ENCODE data around the gene ESR2. TPM values are rescaled to one million over a fixed set of nuclear protein-coding genes. Genes with fewer than 3 reads are reported as not detected.
A peak's percentile ranks its signal among the peaks of the same experiment; 100 is the strongest.
"Not testable (repeated sequence)": the region's sequence is repeated elsewhere in the genome, so short reads cannot be mapped to it uniquely, and the experiment has no call there.

The ESR2 gene
- total RNA-seq, 1 donor: not detected

GRCh38 chr14:64053694-64054669 is 240.2 kb downstream of the ESR2 start:
- Histone ChIP-seq H3K79me2 (ENCODE audit: insufficient read depth, low read length) (no peaks in the 10 kb centered on the region), H3K4me1 (ENCODE audit: insufficient read depth, low read length) (no peaks in the 10 kb centered on the region), H3K9me3 (ENCODE audit: low read depth, low read length) (no peaks in the 10 kb centered on the region), H4K20me1 (ENCODE audit: insufficient read depth, low read length) (no peaks in the 10 kb centered on the region), H3K36me3 (ENCODE audit: insufficient read depth, low read length) (no peaks in the 10 kb centered on the region), H3K27ac (ENCODE audit: low read depth, low read length) (no peak overlapping the region), H3K4me3 (ENCODE audit: insufficient read depth, low read length) (no peak overlapping the region), H2AFZ (ENCODE audit: low read length) (peak overlapping the region; percentile 40), H3K27me3 (ENCODE audit: insufficient read depth, low read length) (no peaks in the 10 kb centered on the region), H3K4me2 (ENCODE audit: insufficient read depth, low read length) (peak overlapping the region; percentile 38)
- DNase-seq (ENCODE audit: insufficient read length, low spot score, missing footprints): peak; percentile 71
- TF ChIP-seq CTCF (IDR thresholded peaks at IDR 0.05; ENCODE audit: extremely low read depth, low read depth, low read length): no peak

DNA sequence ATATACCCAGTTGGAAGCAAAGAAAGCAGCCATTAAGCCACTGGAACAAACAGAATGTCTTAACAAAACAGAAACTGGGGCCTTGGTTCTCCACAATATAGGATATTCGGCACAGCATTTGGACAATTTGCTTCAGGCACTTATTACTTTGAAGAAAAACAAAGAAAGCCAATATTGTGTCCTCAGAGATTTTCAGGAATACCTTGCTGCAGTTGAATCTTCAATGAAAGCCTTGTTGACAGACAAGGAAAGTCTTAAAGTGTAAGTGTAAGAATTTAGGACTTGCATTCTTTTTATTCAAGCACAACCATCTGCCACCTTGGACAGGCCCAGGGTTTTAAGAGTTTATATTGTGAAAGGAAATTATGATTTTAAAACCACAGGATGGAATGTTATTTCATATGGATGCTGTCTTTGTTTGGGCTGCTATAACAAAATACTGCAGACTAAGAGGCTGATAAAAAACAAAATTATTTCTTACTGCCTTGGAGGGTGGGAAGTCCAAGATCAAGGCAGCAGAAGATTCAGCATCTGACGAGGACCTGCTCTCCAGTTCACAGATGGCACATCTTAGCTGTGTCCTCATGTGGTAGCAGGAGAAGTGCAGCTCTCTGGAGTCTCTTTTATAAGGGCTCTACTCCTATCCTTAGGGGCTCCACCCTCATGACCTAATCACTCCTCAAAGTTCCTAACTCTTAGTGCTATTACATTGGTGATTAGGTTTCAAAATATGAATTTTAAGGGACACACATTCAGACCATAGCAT is 244.4 kb downstream of the ESR2 start:
- Histone ChIP-seq H3K9me3 (ENCODE audit: low read depth, low read length) (no peaks in the 10 kb centered on the region), H3K27ac (ENCODE audit: low read depth, low read length) (no peak overlapping the region), H3K4me3 (ENCODE audit: insufficient read depth, low read length) (no peak overlapping the region), H2AFZ (ENCODE audit: low read length) (no peak overlapping the region), H3K27me3 (ENCODE audit: insufficient read depth, low read length) (no peaks in the 10 kb centered on the region), H3K79me2 (ENCODE audit: insufficient read depth, low read length) (no peaks in the 10 kb centered on the region), H3K36me3 (ENCODE audit: insufficient read depth, low read length) (no peaks in the 10 kb centered on the region), H3K4me2 (ENCODE audit: insufficient read depth, low read length) (no peak overlapping the region), H4K20me1 (ENCODE audit: insufficient read depth, low read length) (no peaks in the 10 kb centered on the region), H3K4me1 (ENCODE audit: insufficient read depth, low read length) (no peaks in the 10 kb centered on the region)
- no peak for DNase-seq (ENCODE audit: insufficient read length, low spot score, missing footprints)
- TF ChIP-seq CTCF (IDR thresholded peaks at IDR 0.05; ENCODE audit: extremely low read depth, low read depth, low read length): no peak

GRCh38 chr14:64045091-64045490 is 249.1 kb downstream of the ESR2 start:
- no peaks in the 10 kb centered on the region for H3K27me3 ChIP-seq (ENCODE audit: insufficient read depth, low read length)

GRCh38 chr14:64043296-64043695 is 250.9 kb downstream of the ESR2 start:
- H2AFZ ChIP-seq (ENCODE audit: low read length); H3K4me1 ChIP-seq (ENCODE audit: insufficient read depth, low read length); H3K79me2 ChIP-seq (ENCODE audit: insufficient read depth, low read length); H3K27ac ChIP-seq (ENCODE audit: low read depth, low read length); H3K4me2 ChIP-seq (ENCODE audit: insufficient read depth, low read length); H3K36me3 ChIP-seq (ENCODE audit: insufficient read depth, low read length); H3K9me3 ChIP-seq (ENCODE audit: low read depth, low read length); H3K4me3 ChIP-seq (ENCODE audit: insufficient read depth, low read length); DNase-seq (ENCODE audit: insufficient read length, low spot score, missing footprints); H4K20me1 ChIP-seq (ENCODE audit: insufficient read depth, low read length); H3K27me3 ChIP-seq (ENCODE audit: insufficient read depth, low read length): not testable (repeated sequence)

More at GRCh38 chr14:64045091-64045490, 249.1 kb downstream of the ESR2 start:
- TF ChIP-seq CTCF (IDR thresholded peaks at IDR 0.05; ENCODE audit: extremely low read depth, low read depth, low read length): no peak
- H4K20me1 ChIP-seq (ENCODE audit: insufficient read depth, low read length): no peaks in the 10 kb centered on the region
- H3K4me1 ChIP-seq (ENCODE audit: insufficient read depth, low read length): no peaks in the 10 kb centered on the region
- no peaks in the 10 kb centered on the region for H3K79me2 ChIP-seq (ENCODE audit: insufficient read depth, low read length)
- H3K4me3 ChIP-seq (ENCODE audit: insufficient read depth, low read length): no peak overlapping the region
- H3K27ac ChIP-seq (ENCODE audit: low read depth, low read length): no peak overlapping the region
- no peaks in the 10 kb centered on the region for H3K36me3 ChIP-seq (ENCODE audit: insufficient read depth, low read length)
- H3K4me2 ChIP-seq (ENCODE audit: insufficient read depth, low read length): no peak overlapping the region
- DNase-seq (ENCODE audit: insufficient read length, low spot score, missing footprints): no peak
- no peak overlapping the region for H2AFZ ChIP-seq (ENCODE audit: low read length)
- H3K9me3 ChIP-seq (ENCODE audit: low read depth, low read length): no peaks in the 10 kb centered on the region

All from osteoblast (primary cell).